HG02798 (cell line): ENCODE data around the gene AHRR.

Experiments used
- ATAC-seq: cut with Tn5 transposase; IDR thresholded peaks from one replicate; pipeline ENCODE4 v1.9.1; 2021; ENCODE audit warnings: mild to moderate bottlenecking; ENCODE audit not compliant: unreplicated experiment, poor library complexity

AHRR gene

DNA sequence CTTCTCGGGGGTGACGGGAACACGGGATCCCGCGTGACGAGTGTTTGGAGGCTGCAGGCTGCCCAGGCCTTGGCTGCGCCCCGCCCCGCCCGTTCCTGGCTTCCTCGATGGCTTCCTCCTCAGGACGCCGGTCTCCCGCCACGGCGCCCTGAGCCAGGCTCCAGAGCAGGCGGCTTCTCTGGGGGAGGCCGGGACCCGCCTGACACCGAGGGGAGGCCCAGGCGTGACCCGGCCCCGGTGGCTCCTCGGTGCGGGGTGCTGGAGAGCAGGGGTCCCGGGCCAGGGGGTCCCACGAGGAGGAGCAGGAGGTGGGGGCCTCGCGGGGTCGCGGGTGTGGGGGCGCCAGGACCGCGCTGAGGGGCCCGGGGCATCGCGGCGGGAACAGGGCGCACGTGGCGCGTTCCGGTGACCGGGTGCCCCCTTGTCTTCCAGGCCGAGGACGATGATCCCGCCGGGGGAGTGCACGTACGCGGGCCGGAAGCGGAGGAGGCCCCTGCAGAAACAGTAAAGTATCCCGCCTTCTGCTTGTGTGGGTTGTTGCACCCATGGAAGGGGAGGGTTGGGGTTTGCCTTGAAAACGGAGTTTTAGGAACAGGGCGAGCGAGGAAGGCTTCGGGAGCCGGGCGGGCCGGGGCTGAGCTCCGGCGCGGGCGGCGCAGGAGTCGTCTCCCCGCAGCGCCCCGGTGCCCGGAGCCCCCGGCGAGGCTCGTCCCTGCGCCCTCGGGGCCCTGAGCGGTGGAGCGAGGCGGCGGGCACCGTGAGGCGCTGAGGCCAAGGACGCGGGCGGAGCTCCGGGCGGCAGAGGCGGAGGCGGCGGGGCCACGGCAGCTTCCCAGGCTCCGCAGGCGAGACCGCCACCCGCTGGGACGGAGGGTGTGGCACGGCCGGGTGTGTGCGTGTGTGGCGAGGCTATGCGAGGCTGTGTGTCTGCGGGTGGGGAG lies 22.2 kb downstream of the AHRR start:
- ATAC-seq = no peak

GRCh38 chr5:344668-345067 lies 23.2 kb downstream of the AHRR start:
- no peak for ATAC-seq

GRCh38 chr5:345404-346195 lies 24.1 kb downstream of the AHRR start:
- no peak for ATAC-seq

GRCh38 chr5:346229-346935 lies 24.9 kb downstream of the AHRR start:
- ATAC-seq = no peak

DNA sequence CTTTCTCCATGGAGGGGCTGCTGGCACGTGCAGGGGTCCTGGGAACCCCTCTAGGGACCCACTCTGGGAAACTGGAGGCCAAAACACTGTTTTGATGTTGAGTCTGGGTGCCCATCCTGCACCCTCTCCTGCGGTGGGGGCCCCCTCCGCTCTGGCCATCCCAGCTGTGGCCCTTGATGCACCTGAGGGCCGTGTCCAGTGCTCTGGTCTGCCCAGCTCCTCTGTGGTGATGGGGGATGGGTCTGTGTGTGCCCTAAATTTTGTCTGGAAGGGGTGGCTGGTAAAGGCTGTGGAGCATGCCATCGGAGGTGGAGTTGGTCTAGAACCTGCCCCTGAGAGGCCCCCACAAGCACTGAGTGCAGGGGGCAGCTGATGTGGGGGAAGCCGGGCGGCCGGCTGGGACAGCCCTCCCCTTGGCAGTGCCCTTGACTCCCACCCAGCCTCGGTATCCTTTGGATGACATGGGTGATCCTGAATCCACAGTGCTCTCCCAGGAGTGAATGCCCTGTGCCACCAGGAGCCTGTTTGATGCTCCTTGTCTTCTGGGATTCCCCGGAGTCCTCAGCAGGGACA lies 26.3 kb downstream of the AHRR start:
- no peak for ATAC-seq

DNA sequence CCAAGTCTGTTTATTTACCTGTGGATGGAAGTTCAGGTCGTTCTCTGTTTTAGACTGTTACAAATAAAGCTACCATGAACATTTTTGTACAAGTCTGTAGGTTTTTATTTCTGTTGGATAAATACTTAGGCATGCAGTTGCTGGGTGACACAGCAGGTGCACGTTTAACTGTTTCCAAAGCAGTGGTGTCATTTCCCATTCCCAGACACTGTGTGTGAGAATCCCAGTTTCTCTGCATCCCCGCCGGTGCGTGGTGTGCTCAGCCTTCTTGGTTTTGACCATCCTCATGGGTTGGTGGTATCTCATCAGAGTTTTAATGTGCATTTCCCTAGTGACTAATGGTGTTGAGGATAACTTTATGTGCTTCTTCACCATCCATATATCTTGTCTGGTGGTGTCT lies 27.2 kb downstream of the AHRR start:
- ATAC-seq = no peak

- no peak for ATAC-seq
Observed at GRCh38 chr5:350355-350754, 28.8 kb downstream of the AHRR start.

GRCh38 chr5:351084-351920 lies 29.8 kb downstream of the AHRR start:
- no peak for ATAC-seq

DNA sequence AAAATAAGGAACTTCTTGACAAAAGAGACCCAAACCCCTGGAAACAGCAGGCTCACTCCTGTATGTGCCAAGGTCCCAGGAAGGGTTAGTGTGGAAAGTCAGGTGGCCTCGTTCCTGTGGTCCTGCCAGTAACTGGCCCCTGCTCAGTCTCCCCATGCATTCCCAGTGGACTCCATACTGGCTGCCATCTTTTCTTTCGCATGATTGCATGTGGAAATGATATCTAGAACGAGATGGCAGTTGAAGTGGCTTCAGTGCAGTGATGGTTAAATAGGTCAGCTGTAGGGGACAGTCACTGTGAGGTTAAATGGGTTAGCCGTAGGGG lies 30.4 kb downstream of the AHRR start:
- no peak for ATAC-seq

- ATAC-seq = no peak
Observed at GRCh38 chr5:352639-353611, 31.4 kb downstream of the AHRR start.

- ATAC-seq = no peak
Observed at GRCh38 chr5:353612-354580, 32.4 kb downstream of the AHRR start.

GRCh38 chr5:354581-355378 lies 33.3 kb downstream of the AHRR start:
- ATAC-seq = no peak

DNA sequence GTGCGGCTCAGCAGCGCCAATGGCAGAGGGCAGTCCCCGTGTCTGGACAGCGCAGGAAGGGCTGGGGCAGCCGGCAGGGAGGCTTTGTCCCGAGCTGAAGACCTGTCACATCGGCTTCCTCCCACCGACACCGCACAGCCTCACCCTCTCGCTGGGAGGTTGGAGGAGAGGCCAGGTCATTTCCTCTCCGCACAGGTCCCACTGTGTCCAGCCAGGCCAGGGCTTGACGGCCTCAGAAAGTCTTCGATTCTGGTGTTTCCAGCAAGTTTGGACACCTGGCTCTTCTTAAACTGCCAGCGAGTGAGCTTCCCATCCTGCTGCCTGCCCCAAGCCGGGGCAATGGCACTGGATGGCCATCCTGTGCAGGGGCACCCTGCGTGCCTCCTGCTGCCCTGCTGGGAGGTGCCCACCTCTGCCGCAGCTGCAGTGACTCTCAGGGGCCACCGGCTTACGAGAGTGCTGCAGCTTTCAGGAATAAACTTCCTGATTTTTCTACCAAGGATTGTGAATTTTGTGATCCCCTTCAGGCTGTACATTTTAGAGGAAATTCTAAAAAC lies 33.9 kb downstream of the AHRR start:
- no peak for ATAC-seq

GRCh38 chr5:355958-356357 lies 34.4 kb downstream of the AHRR start:
- ATAC-seq = no peak

DNA sequence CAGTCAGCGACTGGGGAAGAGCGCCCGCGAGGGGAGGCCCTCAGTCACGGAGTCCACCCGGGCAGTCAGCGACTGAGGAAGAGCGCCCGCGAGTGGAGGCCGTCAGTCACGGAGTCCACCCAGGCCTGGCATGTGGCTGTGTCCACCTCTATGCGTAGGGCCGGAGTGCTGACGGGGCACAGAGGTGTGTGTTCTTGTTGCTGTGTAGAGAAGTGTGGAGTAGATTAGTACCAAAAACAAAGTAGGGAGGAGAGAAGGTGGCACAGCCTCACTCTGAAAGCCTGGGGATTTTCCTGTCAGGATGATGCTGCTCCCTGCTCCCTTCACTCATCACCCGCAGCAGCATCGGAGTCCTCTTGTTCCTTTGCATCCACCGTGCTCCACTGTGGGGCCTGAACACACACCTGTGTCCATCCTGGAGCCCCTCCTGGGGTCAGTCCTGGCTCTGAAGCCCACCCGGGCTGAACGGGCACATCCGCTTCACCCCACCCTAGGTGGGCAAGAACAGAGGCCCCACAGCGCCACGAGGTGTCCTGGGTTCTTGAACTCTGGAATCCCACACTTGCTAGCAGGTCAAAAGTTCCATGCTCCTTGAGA lies 37.9 kb downstream of the AHRR start:
- ATAC-seq = no peak
